B cell (primary cell): ENCODE data around the gene TEKT3.

Experiments
- EZH2 ChIP-seq: IDR thresholded peaks from 2 replicates; pipeline ENCODE4 v1.6.1; 2012; ENCODE audit warnings: borderline replicate concordance, low read depth, mild to moderate bottlenecking, moderate library complexity, low read length; ENCODE audit not compliant: insufficient read depth, poor library complexity, severe bottlenecking
- TF ChIP-seq, protein P1 (sequence below): fragments of 200-600 bp; IDR thresholded peaks from one replicate; pipeline ENCODE4 v1.8.0; 2022; ENCODE audit warnings: antibody characterized with exemption, mild to moderate bottlenecking

DNA sequence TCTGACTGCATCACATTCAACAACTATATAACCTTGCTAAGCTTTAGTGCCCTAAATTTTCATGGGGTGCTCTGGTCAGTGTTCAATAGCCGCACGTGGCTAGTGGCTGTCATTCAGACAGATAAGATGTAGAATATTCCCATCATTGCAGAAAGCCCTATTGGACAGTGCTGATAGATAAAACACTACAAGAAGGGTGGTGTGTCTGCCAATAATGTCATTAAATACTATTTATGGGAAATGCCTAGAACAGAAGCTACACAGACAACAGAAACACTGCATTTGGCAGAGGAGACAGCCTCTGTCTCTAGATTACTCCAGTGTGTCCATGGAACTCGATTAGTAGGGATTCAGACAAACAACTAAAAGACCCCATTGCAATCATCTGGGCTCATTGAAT, 47.8 kb downstream of the TEKT3 start:
- TF ChIP-seq, protein P1, sequence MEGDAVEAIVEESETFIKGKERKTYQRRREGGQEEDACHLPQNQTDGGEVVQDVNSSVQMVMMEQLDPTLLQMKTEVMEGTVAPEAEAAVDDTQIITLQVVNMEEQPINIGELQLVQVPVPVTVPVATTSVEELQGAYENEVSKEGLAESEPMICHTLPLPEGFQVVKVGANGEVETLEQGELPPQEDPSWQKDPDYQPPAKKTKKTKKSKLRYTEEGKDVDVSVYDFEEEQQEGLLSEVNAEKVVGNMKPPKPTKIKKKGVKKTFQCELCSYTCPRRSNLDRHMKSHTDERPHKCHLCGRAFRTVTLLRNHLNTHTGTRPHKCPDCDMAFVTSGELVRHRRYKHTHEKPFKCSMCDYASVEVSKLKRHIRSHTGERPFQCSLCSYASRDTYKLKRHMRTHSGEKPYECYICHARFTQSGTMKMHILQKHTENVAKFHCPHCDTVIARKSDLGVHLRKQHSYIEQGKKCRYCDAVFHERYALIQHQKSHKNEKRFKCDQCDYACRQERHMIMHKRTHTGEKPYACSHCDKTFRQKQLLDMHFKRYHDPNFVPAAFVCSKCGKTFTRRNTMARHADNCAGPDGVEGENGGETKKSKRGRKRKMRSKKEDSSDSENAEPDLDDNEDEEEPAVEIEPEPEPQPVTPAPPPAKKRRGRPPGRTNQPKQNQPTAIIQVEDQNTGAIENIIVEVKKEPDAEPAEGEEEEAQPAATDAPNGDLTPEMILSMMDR: no peak
- no peak for TF ChIP-seq EZH2
